Measurements from ENCODE around the gene HESX1.

- TF ChIP-seq, protein P1, sequence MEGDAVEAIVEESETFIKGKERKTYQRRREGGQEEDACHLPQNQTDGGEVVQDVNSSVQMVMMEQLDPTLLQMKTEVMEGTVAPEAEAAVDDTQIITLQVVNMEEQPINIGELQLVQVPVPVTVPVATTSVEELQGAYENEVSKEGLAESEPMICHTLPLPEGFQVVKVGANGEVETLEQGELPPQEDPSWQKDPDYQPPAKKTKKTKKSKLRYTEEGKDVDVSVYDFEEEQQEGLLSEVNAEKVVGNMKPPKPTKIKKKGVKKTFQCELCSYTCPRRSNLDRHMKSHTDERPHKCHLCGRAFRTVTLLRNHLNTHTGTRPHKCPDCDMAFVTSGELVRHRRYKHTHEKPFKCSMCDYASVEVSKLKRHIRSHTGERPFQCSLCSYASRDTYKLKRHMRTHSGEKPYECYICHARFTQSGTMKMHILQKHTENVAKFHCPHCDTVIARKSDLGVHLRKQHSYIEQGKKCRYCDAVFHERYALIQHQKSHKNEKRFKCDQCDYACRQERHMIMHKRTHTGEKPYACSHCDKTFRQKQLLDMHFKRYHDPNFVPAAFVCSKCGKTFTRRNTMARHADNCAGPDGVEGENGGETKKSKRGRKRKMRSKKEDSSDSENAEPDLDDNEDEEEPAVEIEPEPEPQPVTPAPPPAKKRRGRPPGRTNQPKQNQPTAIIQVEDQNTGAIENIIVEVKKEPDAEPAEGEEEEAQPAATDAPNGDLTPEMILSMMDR (IDR thresholded peaks at IDR 0.05; ENCODE audit: poor library complexity, severe bottlenecking), result no peak
- no peak for TF ChIP-seq POLR2AphosphoS5 (IDR thresholded peaks at IDR 0.05)
- no peak for TF ChIP-seq EP300 (conservative IDR thresholded peaks at IDR 0.05; ENCODE audit: poor library complexity, severe bottlenecking)
- no peak for TF ChIP-seq EZH2 (IDR thresholded peaks at IDR 0.05; ENCODE audit: borderline replicate concordance, insufficient read depth, low read length, poor library complexity, severe bottlenecking)
- TF ChIP-seq RAD21 (conservative IDR thresholded peaks at IDR 0.05), result no peak
- TF ChIP-seq SMC3 (conservative IDR thresholded peaks at IDR 0.05; ENCODE audit: poor library complexity), result no peak
- TF ChIP-seq MXI1 (conservative IDR thresholded peaks at IDR 0.05; ENCODE audit: poor library complexity, severe bottlenecking), result no peak
- TF ChIP-seq, protein P2, sequence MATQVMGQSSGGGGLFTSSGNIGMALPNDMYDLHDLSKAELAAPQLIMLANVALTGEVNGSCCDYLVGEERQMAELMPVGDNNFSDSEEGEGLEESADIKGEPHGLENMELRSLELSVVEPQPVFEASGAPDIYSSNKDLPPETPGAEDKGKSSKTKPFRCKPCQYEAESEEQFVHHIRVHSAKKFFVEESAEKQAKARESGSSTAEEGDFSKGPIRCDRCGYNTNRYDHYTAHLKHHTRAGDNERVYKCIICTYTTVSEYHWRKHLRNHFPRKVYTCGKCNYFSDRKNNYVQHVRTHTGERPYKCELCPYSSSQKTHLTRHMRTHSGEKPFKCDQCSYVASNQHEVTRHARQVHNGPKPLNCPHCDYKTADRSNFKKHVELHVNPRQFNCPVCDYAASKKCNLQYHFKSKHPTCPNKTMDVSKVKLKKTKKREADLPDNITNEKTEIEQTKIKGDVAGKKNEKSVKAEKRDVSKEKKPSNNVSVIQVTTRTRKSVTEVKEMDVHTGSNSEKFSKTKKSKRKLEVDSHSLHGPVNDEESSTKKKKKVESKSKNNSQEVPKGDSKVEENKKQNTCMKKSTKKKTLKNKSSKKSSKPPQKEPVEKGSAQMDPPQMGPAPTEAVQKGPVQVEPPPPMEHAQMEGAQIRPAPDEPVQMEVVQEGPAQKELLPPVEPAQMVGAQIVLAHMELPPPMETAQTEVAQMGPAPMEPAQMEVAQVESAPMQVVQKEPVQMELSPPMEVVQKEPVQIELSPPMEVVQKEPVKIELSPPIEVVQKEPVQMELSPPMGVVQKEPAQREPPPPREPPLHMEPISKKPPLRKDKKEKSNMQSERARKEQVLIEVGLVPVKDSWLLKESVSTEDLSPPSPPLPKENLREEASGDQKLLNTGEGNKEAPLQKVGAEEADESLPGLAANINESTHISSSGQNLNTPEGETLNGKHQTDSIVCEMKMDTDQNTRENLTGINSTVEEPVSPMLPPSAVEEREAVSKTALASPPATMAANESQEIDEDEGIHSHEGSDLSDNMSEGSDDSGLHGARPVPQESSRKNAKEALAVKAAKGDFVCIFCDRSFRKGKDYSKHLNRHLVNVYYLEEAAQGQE (IDR thresholded peaks at IDR 0.05; ENCODE audit: borderline replicate concordance), result no peak
- no peak for TF ChIP-seq TAF1 (IDR thresholded peaks at IDR 0.05; ENCODE audit: low read depth)
Measured at GRCh38 chr3:57233799-57234198, 34.0 kb upstream of the HESX1 start.
